Cardiac muscle cell (in vitro differentiated cells and primary cell): ENCODE data around the gene RNU6-8. TPM values are rescaled to one million over a fixed set of nuclear protein-coding genes. Genes with fewer than 3 reads are reported as not detected.

Experiments used
- DNase-seq, 2 donors: peaks; one replicate each; pipeline versions ENCODE4 v3.0.0 to v3.0.0-alpha.2; 2010 to 2017; ENCODE audit warnings: low read depth in 1 of 2, low spot score in 1 of 2
- H3K27ac ChIP-seq: fragments of 200-600 bp; sonication (generic); 2 replicates; pipeline ENCODE4 v1.5.1; 2016
- H3K27me3 ChIP-seq: fragments of 200-600 bp; sonication (generic); 2 replicates; pipeline ENCODE4 v1.6.0; 2016; ENCODE audit warnings: control low read depth
- H3K36me3 ChIP-seq: fragments of 200-600 bp; sonication (generic); 2 replicates; pipeline ENCODE4 v1.5.1; 2016; ENCODE audit warnings: control low read depth
- H3K4me1 ChIP-seq: fragments of 200-600 bp; sonication (generic); 2 replicates; pipeline ENCODE4 v1.8.1; 2017; ENCODE audit warnings: low read depth, mild to moderate bottlenecking, mixed run types
- H3K4me3 ChIP-seq: fragments of 200-600 bp; sonication (generic); 2 replicates; pipeline ENCODE4 v1.5.1; 2016; ENCODE audit warnings: mild to moderate bottlenecking
- H3K9me3 ChIP-seq: fragments of 200-600 bp; sonication (generic); 2 replicates; pipeline ENCODE4 v1.5.1; 2017; ENCODE audit warnings: low read depth, mild to moderate bottlenecking, control low read depth
- CTCF ChIP-seq: IDR thresholded peaks from 2 replicates; pipeline ENCODE4 v1.5.1; 2012; ENCODE audit warnings: low read depth, mild to moderate bottlenecking, low read length
- polyA plus RNA-seq: library from polyadenylated mRNA; unstranded; fragments of >200 nt; fragmentation: Nextera tagmentation; extraction: Ambion mirVana; gene quantifications from 2 replicates; pipeline ENCODE4 v1.2.1, GENCODE V29; 2016
- total RNA-seq: library from RNA; depleted of rRNA; stranded (reverse); fragments of >200 nt; gene quantifications from 2 replicates; pipeline ENCODE4 v1.2.3, GENCODE V29; 2016

Gene RNU6-8
- total and polyA plus RNA-seq, 2 experiments from 2014 or later = not detected

- H3K4me1 ChIP-seq = peaks cover 10% of the 10 kb centered on the region
- H3K9me3 ChIP-seq = no peaks in the 10 kb centered on the region
- peak in 1 of 2 donors; percentile 65 for DNase-seq
- H3K27ac ChIP-seq = no peak overlapping the region
- H3K27me3 ChIP-seq = no peaks in the 10 kb centered on the region
- no peaks in the 10 kb centered on the region for H3K36me3 ChIP-seq
- no peak overlapping the region for H3K4me3 ChIP-seq
- TF ChIP-seq CTCF = no peak
Measured at GRCh38 chr14:32230695-32231280, 27.7 kb upstream of the RNU6-8 start.

GRCh38 chr14:32230181-32230580 is 27.1 kb upstream of the RNU6-8 start:
- H3K9me3 ChIP-seq = no peaks in the 10 kb centered on the region
- peaks cover 16% of the 10 kb centered on the region for H3K4me1 ChIP-seq
- H3K27ac ChIP-seq = no peak overlapping the region
- DNase-seq = peak in 1 of 2 donors; percentile 21
- H3K36me3 ChIP-seq = no peaks in the 10 kb centered on the region
- TF ChIP-seq CTCF = no peak
- no peaks in the 10 kb centered on the region for H3K27me3 ChIP-seq
- H3K4me3 ChIP-seq = no peak overlapping the region

- no peaks in the 10 kb centered on the region for H3K27me3 ChIP-seq
- H3K36me3 ChIP-seq = no peaks in the 10 kb centered on the region
- no peak overlapping the region for H3K4me3 ChIP-seq
- H3K9me3 ChIP-seq = no peaks in the 10 kb centered on the region
- peaks cover 19% of the 10 kb centered on the region for H3K4me1 ChIP-seq
- TF ChIP-seq CTCF = no peak
- peak in 1 of 2 donors; percentile 19 for DNase-seq
- no peak overlapping the region for H3K27ac ChIP-seq
Measured at GRCh38 chr14:32226056-32226455, 23.0 kb upstream of the RNU6-8 start.

- no peak for DNase-seq
- Histone ChIP-seq H3K36me3 (no peaks in the 10 kb centered on the region), H3K27me3 (no peaks in the 10 kb centered on the region), H3K4me3 (no peak overlapping the region), H3K9me3 (no peaks in the 10 kb centered on the region), H3K27ac (peak overlapping the region; percentile 1), H3K4me1 (peaks cover 19% of the 10 kb centered on the region)
- TF ChIP-seq CTCF = no peak
Measured at GRCh38 chr14:32225378-32225920, 22.4 kb upstream of the RNU6-8 start.

GRCh38 chr14:32224737-32225377 is 21.8 kb upstream of the RNU6-8 start:
- peak; percentile 40 to 61 for DNase-seq
- Histone ChIP-seq H3K27ac (peak overlapping the region; percentile 1), H3K9me3 (no peaks in the 10 kb centered on the region), H3K36me3 (no peaks in the 10 kb centered on the region), H3K27me3 (no peaks in the 10 kb centered on the region), H3K4me1 (peaks cover 19% of the 10 kb centered on the region), H3K4me3 (no peak overlapping the region)
- peak; percentile 48 for TF ChIP-seq CTCF
